ENCODE results near the gene DDX51. TPM values are rescaled to one million over a fixed set of nuclear protein-coding genes. Genes with fewer than 3 reads are reported as not detected.

Gene DDX51, protein sequence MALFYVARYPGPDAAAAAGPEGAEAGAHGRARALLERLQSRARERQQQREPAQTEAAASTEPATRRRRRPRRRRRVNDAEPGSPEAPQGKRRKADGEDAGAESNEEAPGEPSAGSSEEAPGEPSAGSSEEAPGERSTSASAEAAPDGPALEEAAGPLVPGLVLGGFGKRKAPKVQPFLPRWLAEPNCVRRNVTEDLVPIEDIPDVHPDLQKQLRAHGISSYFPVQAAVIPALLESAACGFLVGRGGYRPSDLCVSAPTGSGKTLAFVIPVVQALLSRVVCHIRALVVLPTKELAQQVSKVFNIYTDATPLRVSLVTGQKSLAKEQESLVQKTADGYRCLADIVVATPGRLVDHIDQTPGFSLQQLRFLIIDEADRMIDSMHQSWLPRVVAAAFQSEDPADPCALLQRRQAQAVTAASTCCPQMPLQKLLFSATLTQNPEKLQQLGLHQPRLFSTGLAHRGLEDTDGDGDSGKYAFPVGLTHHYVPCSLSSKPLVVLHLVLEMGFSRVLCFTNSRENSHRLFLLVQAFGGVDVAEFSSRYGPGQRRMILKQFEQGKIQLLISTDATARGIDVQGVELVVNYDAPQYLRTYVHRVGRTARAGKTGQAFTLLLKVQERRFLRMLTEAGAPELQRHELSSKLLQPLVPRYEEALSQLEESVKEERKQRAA
- total RNA-seq, result 10 to 100 TPM in 5 of 6 donors, 1 to 10 TPM in 1; 8.7 to 23.5 (median 19.2) TPM

GRCh38 chr12:132144115-132144809 lies at the start of gene DDX51, which contains the start of gene NOC4L:
Gene DDX51 (minus strand): TSS chr12:132144319. CDS start chr12:132144296, 23 bp downstream.
Gene NOC4L (plus strand): TSS chr12:132144457. CDS start chr12:132144489, 32 bp downstream.
- H3K27ac ChIP-seq, result peak within 1 kb of the TSS; percentile 85 to 95 (median 90)
- ATAC-seq (ENCODE audit: low FRiP score in 2 of 2), result peak; percentile 88 to 96
- peak; percentile 93 to 99 for DNase-seq
- TF ChIP-seq EP300 (IDR thresholded peaks at IDR 0.05) (peak in 1 of 4 donors; percentile 90), POLR2AphosphoS5 (IDR thresholded peaks at IDR 0.05) (peak; percentile 97), POLR2A (IDR thresholded peaks at IDR 0.05) (peak in 3 of 4 donors; percentile 47 to 75 (median 71))
- TF ChIP-seq, protein P1, sequence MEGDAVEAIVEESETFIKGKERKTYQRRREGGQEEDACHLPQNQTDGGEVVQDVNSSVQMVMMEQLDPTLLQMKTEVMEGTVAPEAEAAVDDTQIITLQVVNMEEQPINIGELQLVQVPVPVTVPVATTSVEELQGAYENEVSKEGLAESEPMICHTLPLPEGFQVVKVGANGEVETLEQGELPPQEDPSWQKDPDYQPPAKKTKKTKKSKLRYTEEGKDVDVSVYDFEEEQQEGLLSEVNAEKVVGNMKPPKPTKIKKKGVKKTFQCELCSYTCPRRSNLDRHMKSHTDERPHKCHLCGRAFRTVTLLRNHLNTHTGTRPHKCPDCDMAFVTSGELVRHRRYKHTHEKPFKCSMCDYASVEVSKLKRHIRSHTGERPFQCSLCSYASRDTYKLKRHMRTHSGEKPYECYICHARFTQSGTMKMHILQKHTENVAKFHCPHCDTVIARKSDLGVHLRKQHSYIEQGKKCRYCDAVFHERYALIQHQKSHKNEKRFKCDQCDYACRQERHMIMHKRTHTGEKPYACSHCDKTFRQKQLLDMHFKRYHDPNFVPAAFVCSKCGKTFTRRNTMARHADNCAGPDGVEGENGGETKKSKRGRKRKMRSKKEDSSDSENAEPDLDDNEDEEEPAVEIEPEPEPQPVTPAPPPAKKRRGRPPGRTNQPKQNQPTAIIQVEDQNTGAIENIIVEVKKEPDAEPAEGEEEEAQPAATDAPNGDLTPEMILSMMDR (IDR thresholded peaks at IDR 0.05), result peak in 4 of 6 experiments; percentile 40 to 64 (median 44)
- no peaks in the 10 kb centered on the region for H3K9me3 ChIP-seq
- H3K36me3 ChIP-seq, result peaks cover 0 to 54% (median 42%) of the 10 kb centered on the region in 4 donors
- peak within 1 kb of the TSS; percentile 80 to 100 (median 96) for H3K4me3 ChIP-seq
- H3K27me3 ChIP-seq, result no peaks in the 10 kb centered on the region
- WGBS, 2 donors, result 0% methylated on average over 14 to 16 of the region's 100 CpGs
- peaks cover 20 to 42% (median 24%) of the 10 kb centered on the region in 4 donors for H3K4me1 ChIP-seq

DNA sequence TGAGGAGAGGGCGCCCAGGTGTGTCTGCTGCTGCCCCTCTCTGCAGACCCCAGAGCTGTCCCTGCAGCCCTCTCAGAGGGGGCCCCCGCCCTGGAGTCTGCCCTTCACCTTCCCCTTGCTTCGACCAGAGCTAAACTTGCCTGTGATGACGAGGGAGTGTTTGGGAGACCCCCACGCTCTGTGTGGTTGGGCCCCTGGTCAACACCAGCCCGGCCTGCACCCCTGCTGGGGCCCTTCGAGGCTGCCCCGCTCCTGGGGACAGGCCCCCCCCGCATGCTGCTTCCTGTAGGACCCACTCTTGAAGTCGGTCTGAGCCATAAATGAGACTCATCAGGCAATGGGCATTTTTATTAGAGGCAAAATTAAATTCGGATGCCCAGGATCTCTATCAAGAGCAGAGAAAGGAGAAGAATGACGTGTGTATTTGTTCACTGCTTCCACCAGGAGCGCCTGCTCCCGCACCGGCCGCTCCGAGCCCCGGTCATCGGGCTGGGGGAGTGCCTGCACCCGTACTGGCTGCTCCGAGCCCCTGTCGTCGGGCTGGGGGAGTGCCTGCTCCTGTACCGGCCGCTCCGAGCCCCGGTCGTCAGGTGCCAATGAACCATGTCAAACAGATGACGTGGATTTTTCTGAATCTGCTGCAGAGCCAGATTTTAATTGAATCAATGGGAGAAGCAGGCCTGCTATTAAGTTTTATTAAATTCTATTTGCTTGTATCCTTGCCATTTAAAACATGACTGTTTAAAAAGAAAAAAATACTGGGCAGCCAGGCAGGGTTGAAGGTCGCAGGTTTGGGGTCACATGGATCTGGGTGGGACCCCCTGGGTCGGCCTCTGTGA lies 47.8 kb upstream of the DDX51 start:
- H3K27me3 ChIP-seq, result no peaks in the 10 kb centered on the region
- ATAC-seq (ENCODE audit: low FRiP score in 2 of 2), result no peak
- no peaks in the 10 kb centered on the region for H3K36me3 ChIP-seq
- peaks cover 12 to 22% (median 17%) of the 10 kb centered on the region in 4 donors for H3K4me1 ChIP-seq
- no peak overlapping the region for H3K27ac ChIP-seq
- 62 to 85% methylated on average over 23 to 31 of the region's 31 CpGs for WGBS, 2 donors
- no peak for TF ChIP-seq EP300 (IDR thresholded peaks at IDR 0.05)
- TF ChIP-seq POLR2AphosphoS5 (IDR thresholded peaks at IDR 0.05), result no peak
- TF ChIP-seq, protein P1 (IDR thresholded peaks at IDR 0.05), result no peak
- TF ChIP-seq POLR2A (IDR thresholded peaks at IDR 0.05), result no peak
- DNase-seq, result peak in 1 of 2 donors; percentile 79
- no peak overlapping the region for H3K4me3 ChIP-seq
- H3K9me3 ChIP-seq, result peaks cover 0 to 21% (median 6%) of the 10 kb centered on the region in 4 donors

GRCh38 chr12:132190834-132191500 lies 46.8 kb upstream of the DDX51 start:
- H3K4me1 ChIP-seq, result peaks cover 12 to 23% (median 19%) of the 10 kb centered on the region in 4 donors
- H3K4me3 ChIP-seq, result no peak overlapping the region
- no peak overlapping the region for H3K27ac ChIP-seq
- no peak for ATAC-seq (ENCODE audit: low FRiP score in 2 of 2)
- no peaks in the 10 kb centered on the region for H3K36me3 ChIP-seq
- H3K9me3 ChIP-seq, result peaks cover 0 to 31% (median 6%) of the 10 kb centered on the region in 4 donors
- WGBS, 2 donors, result 83% methylated on average over 25 to 30 of the region's 30 CpGs
- H3K27me3 ChIP-seq, result no peaks in the 10 kb centered on the region
- TF ChIP-seq POLR2A (IDR thresholded peaks at IDR 0.05) (no peak), EP300 (IDR thresholded peaks at IDR 0.05) (no peak), POLR2AphosphoS5 (IDR thresholded peaks at IDR 0.05) (no peak)
- peak in 1 of 2 donors; percentile 84 for DNase-seq

DNA sequence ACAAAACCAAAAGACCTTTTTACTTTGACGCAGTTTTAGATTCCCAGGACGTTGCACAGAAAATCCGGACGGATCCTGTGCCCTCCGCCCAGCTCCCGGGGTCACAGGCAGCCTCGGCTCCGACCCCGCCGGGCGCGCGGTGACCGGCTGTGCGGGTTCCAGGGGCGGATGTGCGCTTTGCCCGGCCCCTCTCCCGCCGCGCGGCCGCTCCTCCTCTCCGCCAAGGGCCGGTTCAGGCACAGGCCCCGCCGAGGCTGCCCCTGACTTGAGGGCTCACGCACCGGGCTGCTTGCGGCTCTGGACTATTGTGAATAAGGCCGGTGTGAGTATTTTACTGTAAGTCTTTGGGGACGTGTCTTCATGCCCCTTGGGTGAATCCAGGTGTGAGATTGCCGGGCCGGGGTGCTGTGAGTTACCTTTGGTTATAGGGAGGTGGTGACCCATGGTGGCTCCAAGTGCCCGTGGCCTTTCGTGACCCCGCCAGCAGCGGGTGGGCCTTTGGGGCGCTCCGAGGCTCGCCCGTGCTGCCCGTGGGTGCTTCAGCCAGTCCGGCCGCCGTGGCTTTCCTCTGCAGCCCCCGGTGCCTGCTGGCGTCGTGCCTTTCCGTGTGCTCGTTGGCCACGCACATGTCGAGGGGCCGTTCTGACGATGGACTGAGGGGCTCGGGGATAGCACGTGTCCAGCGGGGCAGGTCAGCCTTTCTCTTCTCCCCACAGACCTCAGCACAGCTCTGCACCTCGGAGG lies 46.1 kb upstream of the DDX51 start:
- DNase-seq, result peak in 1 of 2 donors; percentile 91
- 38 to 39% methylated on average over 44 to 53 of the region's 59 CpGs for WGBS, 2 donors

More for the DNA sequence above, 46.1 kb upstream of the DDX51 start:
- ATAC-seq (ENCODE audit: low FRiP score in 2 of 2), result peak in 1 of 2 donors; percentile 47
- TF ChIP-seq, protein P1 (IDR thresholded peaks at IDR 0.05), result peak in 1 of 6 experiments; percentile 4
- no peak for TF ChIP-seq EP300 (IDR thresholded peaks at IDR 0.05)
- H3K4me3 ChIP-seq, result peak overlapping the region; percentile 46 to 63 (median 54)
- H3K36me3 ChIP-seq, result no peaks in the 10 kb centered on the region
- no peaks in the 10 kb centered on the region for H3K27me3 ChIP-seq
- peak overlapping the region; percentile 59 to 83 (median 76) for H3K27ac ChIP-seq
- peaks cover 12 to 23% (median 19%) of the 10 kb centered on the region in 4 donors for H3K4me1 ChIP-seq
- H3K9me3 ChIP-seq, result peaks cover 0 to 39% (median 6%) of the 10 kb centered on the region in 4 donors

Data from upper lobe of left lung (tissue), 6 donors.